Activated naive CD8-positive, alpha-beta T cell treated with anti-CD3 and anti-CD28 coated beads, Interleukin-2, amount 10 ng/mL, durations not matched to agents 7 days and 5 days (primary cell): ENCODE results near the gene CCNL2. TPM values are rescaled to one million over a fixed set of nuclear protein-coding genes. Genes with fewer than 3 reads are reported as not detected.
A peak's percentile ranks its signal among the peaks of the same experiment; 100 is the strongest.
"Not testable (repeated sequence)": the region's sequence is repeated elsewhere in the genome, so short reads cannot be mapped to it uniquely, and the experiment has no call there.

Experiments
- ATAC-seq: fragments of 150-1000 bp; cut with Tn5 transposase; one replicate; pipeline ENCODE4 v1.10.0; 2021; ENCODE audit warnings: low read depth, moderate library complexity
- POLR2A ChIA-PET: fragments of 350-600 bp; sonication (Branson Sonifier 250); formaldehyde crosslinking; loops from one replicate; lab custom pipeline; 2021; ENCODE audit warnings: antibody characterized with exemption; lab: Charles Lee
- DNase-seq: peaks from one replicate; pipeline ENCODE4 v3.0.0; 2021
- H3K27ac Mint-ChIP-seq: one replicate; pipeline ENCODE4 v1.8.0; 2022; ENCODE audit warnings: mild to moderate bottlenecking, mixed read lengths
- H3K27me3 Mint-ChIP-seq: one replicate; pipeline ENCODE4 v1.8.0; 2022; ENCODE audit warnings: mild to moderate bottlenecking, moderate library complexity, mixed read lengths
- H3K36me3 Mint-ChIP-seq: one replicate; pipeline ENCODE4 v1.8.0; 2021; ENCODE audit warnings: mild to moderate bottlenecking, mixed read lengths
- H3K4me1 Mint-ChIP-seq: one replicate; pipeline ENCODE4 v1.8.0; 2021; ENCODE audit warnings: mixed read lengths
- H3K4me3 Mint-ChIP-seq: one replicate; pipeline ENCODE4 v1.8.0; 2022; ENCODE audit warnings: mild to moderate bottlenecking, moderate library complexity, mixed read lengths
- H3K9me3 Mint-ChIP-seq: one replicate; pipeline ENCODE4 v1.8.0; 2021; ENCODE audit warnings: mixed read lengths
- total RNA-seq, 2 experiments: library from RNA; stranded (reverse); gene quantifications; one replicate each; pipeline ENCODE4 v1.2.3, GENCODE V29; 2021

The CCNL2 gene
- total RNA-seq, 2 experiments from 2014 or later: 201 to 211 TPM

DNA sequence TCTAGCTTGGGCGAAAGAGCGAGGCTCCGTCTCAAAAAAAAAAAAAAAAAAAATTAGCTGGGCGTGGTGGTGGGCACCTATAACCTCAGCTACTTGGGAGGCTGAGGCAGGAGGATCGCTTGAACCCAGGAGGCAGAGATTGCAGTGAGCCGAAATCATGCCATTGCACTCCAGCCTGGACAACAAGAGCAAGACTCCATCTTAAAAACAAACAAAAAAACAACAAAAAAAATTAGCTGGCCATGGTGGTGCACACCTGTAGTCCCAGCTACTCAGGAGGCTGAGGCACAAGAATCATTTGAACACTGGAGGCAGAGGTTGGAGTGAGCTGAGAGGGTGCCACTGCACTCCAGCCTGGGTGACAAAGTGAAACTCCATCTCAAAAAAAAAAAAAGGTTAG, 29.8 kb upstream of the CCNL2 start:
- H3K4me3 Mint-ChIP-seq, DNase-seq, H3K36me3 Mint-ChIP-seq, H3K9me3 Mint-ChIP-seq, H3K4me1 Mint-ChIP-seq, H3K27ac Mint-ChIP-seq, ATAC-seq, POLR2A ChIA-PET: not testable (repeated sequence)
- peaks cover 27% of the 10 kb centered on the region for H3K27me3 Mint-ChIP-seq

DNA sequence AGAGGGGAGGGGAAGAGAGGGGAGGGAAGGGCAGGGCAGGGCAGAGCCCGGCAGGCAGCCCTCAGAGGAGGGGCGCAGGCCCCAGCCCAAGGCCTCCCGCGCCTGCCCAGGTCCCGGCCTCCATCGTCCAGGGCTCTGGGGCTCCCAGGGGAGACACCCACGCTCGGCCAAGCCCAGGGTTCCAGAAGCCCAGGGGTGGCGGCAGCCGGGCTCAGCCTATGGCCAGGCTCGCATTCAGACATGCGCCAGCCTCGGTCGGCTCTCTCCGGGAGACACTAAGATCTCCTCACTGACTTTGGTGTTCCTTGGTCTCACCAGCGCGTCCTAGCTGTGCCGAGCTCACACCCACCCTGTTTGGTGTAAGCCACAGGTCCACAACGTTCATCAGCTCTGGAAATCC, 29.0 kb upstream of the CCNL2 start:
- POLR2A ChIA-PET: no interaction called here
- Mint-ChIP-seq H3K4me1 (peaks cover 3% of the 10 kb centered on the region), H3K9me3 (no peaks in the 10 kb centered on the region), H3K4me3 (no peak overlapping the region), H3K27ac (no peak overlapping the region), H3K27me3 (peaks cover 28% of the 10 kb centered on the region), H3K36me3 (no peaks in the 10 kb centered on the region)
- DNase-seq: no peak
- ATAC-seq: no peak

DNA sequence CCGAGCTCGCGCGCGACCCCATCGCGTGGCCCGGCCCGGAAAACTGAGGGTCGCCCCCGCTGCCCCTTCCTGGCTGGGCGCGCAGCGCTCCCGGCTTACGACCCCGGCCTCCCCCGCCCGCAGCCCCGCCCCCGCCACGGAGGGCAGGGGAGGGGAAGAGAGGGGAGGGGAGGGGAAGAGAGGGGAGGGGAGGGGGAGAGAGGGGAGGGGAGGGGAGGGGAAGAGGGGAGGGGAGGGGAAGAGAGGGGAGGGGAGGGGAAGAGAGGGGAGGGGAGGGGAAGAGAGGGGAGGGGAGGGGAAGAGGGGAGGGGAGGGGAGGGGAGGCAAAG, 28.6 kb upstream of the CCNL2 start:
- no peaks in the 10 kb centered on the region for H3K9me3 Mint-ChIP-seq
- DNase-seq: no peak
- H3K4me1 Mint-ChIP-seq: peaks cover 7% of the 10 kb centered on the region
- no peak overlapping the region for H3K27ac Mint-ChIP-seq
- no peak for ATAC-seq
- H3K4me3 Mint-ChIP-seq: no peak overlapping the region
- POLR2A ChIA-PET: no interaction called here
- no peaks in the 10 kb centered on the region for H3K36me3 Mint-ChIP-seq
- peaks cover 32% of the 10 kb centered on the region for H3K27me3 Mint-ChIP-seq

DNA sequence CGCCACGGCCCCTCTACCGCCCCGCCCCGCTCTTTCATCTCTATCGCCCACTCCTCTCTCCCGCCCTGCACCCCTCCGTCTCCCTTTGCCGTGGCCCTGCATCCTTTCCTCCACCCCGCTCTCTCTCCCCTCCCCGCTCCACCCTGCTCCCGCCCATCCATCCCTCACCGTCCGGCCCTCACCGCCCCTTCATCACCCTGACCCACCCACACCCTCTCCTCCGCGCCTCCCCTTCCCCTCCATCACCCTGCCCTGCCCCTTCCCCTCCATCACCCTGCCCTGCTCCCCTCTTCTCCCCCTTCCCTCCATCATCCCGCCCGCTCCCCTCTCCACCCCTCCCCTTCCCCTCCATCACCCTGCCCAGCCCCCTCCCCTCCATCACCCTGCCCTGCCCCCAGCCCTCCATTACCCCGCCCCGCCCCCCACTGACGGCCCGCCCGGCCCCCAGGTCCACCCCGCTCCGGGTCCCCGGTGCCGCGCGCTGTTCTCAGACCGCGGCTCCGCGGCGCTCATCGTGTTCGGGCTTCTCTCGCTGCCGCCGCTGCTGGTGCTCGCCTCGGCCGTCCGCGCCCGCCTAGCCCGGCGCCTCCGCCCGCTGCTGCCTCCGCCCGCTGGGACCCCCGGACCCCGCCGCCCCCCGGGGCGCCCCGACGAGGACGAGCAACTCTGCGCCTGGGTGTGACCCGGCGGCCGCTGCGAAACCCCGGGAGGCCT, 28.1 kb upstream of the CCNL2 start:
- no peak overlapping the region for H3K4me3 Mint-ChIP-seq
- POLR2A ChIA-PET: no interaction called here
- DNase-seq: no peak
- no peaks in the 10 kb centered on the region for H3K36me3 Mint-ChIP-seq
- H3K27ac Mint-ChIP-seq: no peak overlapping the region
- H3K9me3 Mint-ChIP-seq: no peaks in the 10 kb centered on the region
- peaks cover 33% of the 10 kb centered on the region for H3K27me3 Mint-ChIP-seq
- ATAC-seq: no peak
- peaks cover 10% of the 10 kb centered on the region for H3K4me1 Mint-ChIP-seq

DNA sequence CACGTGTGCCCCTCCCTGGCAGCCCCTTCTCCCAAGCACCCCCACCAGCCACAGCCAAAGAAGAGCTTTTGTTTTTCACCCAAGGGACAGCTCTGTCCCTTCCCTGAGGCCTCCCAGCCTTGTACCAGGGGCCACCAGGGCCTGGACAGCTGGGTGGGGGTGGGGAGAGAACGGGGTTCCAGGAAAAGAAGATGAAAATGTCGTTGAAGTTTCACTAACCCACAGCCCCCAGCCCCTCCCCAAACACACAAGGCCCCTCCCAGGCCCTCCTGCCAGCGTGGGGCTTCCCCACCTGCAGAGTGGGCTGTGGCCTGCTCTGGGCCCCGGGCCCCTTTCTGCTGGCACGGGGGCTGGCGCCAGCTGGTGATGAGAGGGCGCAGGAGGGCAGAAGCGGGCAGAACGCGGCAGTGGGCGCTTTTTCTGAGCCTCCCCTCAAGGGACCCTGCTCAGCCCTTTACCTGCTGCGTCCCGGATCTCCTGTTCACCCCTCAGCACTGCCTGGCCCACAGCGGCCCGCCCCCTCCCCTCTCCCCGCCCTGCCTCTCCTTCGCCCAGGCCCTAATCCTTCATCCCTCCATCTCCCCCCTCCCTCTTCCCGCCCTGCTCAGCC, 27.5 kb upstream of the CCNL2 start:
- Mint-ChIP-seq H3K27me3 (peaks cover 33% of the 10 kb centered on the region), H3K9me3 (no peaks in the 10 kb centered on the region), H3K27ac (peak overlapping the region; percentile 8), H3K4me1 (peaks cover 10% of the 10 kb centered on the region), H3K36me3 (no peaks in the 10 kb centered on the region), H3K4me3 (no peak overlapping the region)
- POLR2A ChIA-PET: interaction anchor here (0.6 kb wide), 1 partner anchor 15 kb away, joined by 4 read pairs; no protein-coding TSS in a partner anchor
- ATAC-seq (no peak), DNase-seq (peak; percentile 35)

DNA sequence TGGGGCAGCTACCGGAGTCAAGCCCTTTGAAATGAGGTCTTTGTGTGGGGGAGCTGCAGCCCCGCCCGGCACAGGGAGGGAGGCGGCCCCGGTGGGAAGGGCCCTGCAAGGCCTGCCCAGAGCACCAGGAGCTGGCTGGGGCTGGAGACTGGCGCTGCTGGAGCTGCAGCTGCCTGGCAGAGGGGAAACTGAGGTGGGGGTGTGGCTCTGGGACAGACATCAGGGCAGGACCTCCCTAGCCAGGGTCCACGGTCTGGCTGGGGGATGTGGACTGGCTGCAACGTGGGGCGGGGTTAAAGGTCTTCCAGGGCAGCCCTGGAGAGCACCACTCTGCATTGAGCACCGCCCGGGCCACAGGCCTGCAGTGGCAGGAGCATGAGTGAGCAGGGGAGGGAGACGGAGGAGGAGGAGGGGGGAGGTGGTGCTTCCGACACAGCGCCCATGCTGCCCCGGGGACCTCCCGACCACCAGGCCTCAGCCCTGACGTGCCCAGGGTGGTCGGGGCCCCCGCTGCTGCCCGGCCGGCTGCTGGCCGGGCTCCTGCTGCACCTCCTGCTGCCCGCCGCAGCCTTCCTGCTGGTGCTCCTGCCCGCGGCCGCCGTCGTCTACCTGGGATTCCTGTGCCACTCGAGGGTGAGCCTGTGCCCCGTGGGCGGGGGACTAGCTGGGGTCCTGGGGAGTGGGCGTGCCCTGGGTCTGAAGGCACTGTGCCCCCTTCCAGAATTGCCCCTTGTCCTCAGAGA, 26.8 kb upstream of the CCNL2 start:
- Mint-ChIP-seq H3K27ac (peak overlapping the region; percentile 8), H3K9me3 (no peaks in the 10 kb centered on the region), H3K27me3 (peaks cover 33% of the 10 kb centered on the region), H3K36me3 (no peaks in the 10 kb centered on the region), H3K4me3 (no peak overlapping the region), H3K4me1 (peaks cover 10% of the 10 kb centered on the region)
- POLR2A ChIA-PET: interaction anchor here (0.6 kb wide), 1 partner anchor 15 kb away, joined by 4 read pairs; no protein-coding TSS in a partner anchor
- peak; percentile 39 for DNase-seq
- no peak for ATAC-seq

DNA sequence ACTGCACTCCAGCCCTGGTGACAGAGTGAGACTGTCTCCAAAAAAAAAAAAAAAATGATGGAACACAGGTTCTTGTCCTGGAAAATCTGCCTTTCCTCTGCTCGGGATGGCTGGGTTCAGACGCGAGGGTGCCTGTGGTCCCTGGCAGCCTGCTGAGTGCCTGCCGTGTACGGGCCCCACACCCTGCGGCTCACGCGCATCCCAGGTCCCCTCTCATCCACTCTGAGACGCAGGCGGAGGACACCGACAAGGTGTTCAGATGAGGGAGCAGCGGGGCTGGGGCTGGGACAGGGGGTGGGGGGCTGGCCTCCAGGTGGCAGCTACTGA, 26.3 kb upstream of the CCNL2 start:
- DNase-seq: no peak
- no peak for ATAC-seq
- POLR2A ChIA-PET: interaction anchor here (0.7 kb wide), 1 partner anchor 189 kb away, joined by 3 read pairs; no protein-coding TSS in a partner anchor
- H3K4me3 Mint-ChIP-seq: no peak overlapping the region
- H3K27me3 Mint-ChIP-seq: peaks cover 36% of the 10 kb centered on the region
- no peaks in the 10 kb centered on the region for H3K36me3 Mint-ChIP-seq
- H3K9me3 Mint-ChIP-seq: no peaks in the 10 kb centered on the region
- no peak overlapping the region for H3K27ac Mint-ChIP-seq
- H3K4me1 Mint-ChIP-seq: peaks cover 10% of the 10 kb centered on the region

DNA sequence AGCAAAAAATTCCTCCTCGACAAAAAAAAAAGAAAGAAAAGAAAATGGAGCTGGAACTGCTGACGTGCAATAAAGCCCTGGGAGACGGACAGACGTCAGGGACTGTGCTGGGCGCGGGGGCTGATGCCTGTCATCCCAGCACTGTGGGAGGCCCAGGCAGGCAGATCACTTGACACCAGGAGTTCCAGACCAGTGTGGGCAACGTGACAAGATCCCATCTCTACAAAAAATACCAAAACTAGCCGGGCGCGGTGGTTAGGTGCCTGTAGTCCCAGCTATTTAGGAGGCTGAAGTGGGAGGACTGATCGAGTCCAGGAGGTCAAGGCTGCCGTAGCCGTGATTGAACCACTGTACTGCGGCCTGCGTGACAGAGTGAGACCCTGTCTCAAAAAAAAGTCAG, 25.6 kb upstream of the CCNL2 start:
- peaks cover 10% of the 10 kb centered on the region for H3K4me1 Mint-ChIP-seq
- no peak for ATAC-seq
- POLR2A ChIA-PET: interaction anchor here (0.7 to 1.8 kb wide), 2 partner anchors 17 to 188 kb away, joined by 3 to 5 read pairs; no protein-coding TSS in a partner anchor
- no peak for DNase-seq
- H3K27me3 Mint-ChIP-seq: peaks cover 34% of the 10 kb centered on the region
- H3K4me3 Mint-ChIP-seq: no peak overlapping the region
- no peak overlapping the region for H3K27ac Mint-ChIP-seq
- no peaks in the 10 kb centered on the region for H3K9me3 Mint-ChIP-seq
- H3K36me3 Mint-ChIP-seq: no peaks in the 10 kb centered on the region

DNA sequence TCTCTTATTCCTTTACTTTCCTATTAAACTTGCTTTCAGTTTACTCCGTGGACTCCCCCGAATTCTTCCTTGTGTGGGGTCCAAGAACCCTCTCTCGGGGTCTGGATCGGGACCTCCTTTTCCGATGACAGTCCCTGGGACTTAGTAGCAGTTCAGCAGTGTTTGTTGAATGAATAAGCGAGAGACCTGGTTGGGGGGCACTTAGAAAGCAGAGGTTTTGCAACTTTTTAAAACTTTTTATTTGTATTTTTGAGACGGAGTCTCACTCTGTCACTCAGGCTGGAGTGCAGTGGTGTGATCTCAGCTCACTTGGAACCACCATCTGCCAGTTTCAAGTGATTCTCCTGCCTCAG, 24.1 kb upstream of the CCNL2 start:
- DNase-seq (no peak), ATAC-seq (no peak)
- POLR2A ChIA-PET: interaction anchor here (0.6 to 1.8 kb wide), 2 partner anchors 16 to 596 kb away, joined by 3 to 5 read pairs; partner anchors contain the start of gene GABRD
- Mint-ChIP-seq H3K9me3 (no peaks in the 10 kb centered on the region), H3K4me1 (peaks cover 12% of the 10 kb centered on the region), H3K27ac (no peak overlapping the region), H3K36me3 (no peaks in the 10 kb centered on the region), H3K4me3 (no peak overlapping the region), H3K27me3 (peaks cover 21% of the 10 kb centered on the region)

DNA sequence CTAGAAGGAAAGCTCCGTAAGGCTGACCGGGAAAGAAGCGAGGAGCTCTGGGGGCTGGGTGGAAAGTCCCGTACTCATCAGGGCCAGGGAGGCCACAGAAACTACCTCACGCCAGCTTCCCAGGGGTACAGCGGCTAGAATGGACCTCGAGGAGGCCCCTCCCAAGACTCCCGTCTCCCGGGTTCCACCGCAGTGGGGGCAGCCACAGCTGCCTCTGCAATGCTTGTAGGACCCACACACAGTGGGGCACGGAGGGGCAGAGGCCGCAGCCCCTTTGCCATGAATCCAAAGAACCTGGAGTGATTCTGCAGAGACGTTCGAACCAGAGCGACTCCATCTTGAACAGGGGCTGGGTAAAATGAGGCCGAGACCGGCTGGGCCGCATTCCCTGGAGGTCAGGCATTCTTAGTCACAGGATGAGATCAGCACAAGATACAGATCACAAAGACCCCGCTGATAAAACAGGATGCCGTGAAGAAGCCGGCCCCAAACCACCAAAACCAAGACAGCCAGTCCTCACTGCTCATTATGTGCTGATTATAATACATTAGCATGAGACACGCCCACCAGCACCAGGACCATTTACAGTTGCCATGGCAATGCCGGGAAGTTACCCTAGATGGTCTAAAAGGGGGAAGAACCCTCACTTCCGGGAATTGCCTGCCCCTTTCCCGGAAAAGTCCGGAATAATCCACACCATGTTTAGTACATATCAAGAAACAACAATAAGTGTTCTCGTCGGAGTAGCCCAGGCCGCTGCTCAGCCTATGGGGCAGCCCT, 23.5 kb upstream of the CCNL2 start:
- Mint-ChIP-seq H3K9me3 (no peaks in the 10 kb centered on the region), H3K36me3 (no peaks in the 10 kb centered on the region), H3K27me3 (peaks cover 21% of the 10 kb centered on the region), H3K27ac (no peak overlapping the region), H3K4me1 (peaks cover 17% of the 10 kb centered on the region), H3K4me3 (no peak overlapping the region)
- POLR2A ChIA-PET: no interaction called here
- DNase-seq: no peak
- no peak for ATAC-seq

DNA sequence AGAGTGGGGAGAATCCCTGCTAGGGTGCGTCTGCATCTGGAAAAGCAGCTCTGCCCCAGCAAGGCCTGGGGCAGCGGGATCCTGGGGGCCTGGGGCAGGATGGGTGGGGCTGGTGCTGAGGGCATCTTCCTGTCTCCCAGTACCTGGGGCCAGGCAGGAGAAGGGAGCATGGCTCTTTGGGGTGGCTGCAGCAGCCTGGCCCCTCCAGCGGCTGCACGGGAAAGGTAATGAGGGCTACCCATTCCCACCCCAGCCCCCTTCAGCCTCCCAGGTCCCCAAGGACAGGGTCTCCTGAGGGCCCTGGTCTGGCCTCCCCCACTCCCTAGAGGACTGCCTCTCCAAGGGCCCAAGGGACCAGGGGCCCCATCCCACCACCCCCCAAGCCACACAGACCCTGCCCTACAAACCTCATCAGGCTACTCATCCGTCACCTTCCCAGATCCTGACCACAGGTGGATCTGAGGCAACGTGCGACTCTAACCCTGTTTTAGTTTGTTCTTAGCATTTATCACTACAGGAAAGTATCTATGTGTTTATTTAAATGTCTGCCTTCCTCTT, 22.9 kb upstream of the CCNL2 start:
- Mint-ChIP-seq H3K4me3 (no peak overlapping the region), H3K27ac (no peak overlapping the region), H3K4me1 (peaks cover 17% of the 10 kb centered on the region), H3K27me3 (peaks cover 21% of the 10 kb centered on the region), H3K36me3 (no peaks in the 10 kb centered on the region), H3K9me3 (no peaks in the 10 kb centered on the region)
- POLR2A ChIA-PET: no interaction called here
- ATAC-seq: no peak
- DNase-seq: no peak

DNA sequence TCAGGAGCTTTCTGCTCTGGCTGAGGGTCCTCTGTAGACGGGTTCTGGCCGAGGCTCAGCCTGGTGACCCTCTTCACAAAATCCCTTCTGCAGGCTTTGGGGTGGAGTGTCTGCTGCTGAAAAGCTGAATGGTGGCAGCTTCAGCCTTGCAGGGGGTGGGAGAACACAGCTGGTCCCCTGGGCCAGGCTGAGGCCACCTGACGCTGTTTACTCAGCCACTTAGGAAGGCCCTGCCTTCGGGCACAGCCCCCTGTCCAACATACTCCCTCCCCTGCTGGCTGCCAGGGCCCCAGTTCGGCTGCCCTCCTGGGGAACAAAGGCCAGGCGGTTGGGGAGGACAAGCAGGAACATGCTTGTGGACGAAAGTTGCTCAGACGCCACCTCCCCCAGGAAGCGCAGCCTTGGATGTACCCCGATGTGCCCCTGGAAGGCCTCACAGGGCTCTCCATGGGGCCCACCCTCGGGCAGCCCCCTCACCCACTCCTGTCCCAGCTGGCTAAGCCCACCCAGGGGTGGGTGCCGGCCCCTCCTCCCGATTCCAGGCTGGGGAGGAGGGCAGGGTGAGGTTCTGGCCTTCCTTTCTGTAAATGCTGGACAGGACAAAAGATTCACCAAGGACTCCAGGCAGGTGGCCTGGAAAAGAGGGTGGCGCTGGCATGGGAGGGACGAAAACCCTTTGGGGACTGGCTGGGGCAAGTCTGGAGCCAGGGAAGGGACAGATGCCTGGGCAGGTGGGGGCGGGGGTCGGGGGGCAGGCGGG, 22.2 kb upstream of the CCNL2 start, which contains the start of gene ANKRD65:
Gene ANKRD65 (minus strand): TSS at position 130 of the 760 bp plus-strand sequence. CDS start 271 bp downstream, outside the sequence.
- no peaks in the 10 kb centered on the region for H3K9me3 Mint-ChIP-seq
- no peak within 1 kb of the TSS for H3K4me3 Mint-ChIP-seq
- H3K36me3 Mint-ChIP-seq: no peaks in the 10 kb centered on the region
- POLR2A ChIA-PET: interaction anchor here (0.6 to 0.9 kb wide), 2 partner anchors 14 to 46 kb away, joined by 3 to 5 read pairs; partner anchors contain the start of genes AURKAIP1 and MRPL20
- no peak within 1 kb of the TSS for H3K27ac Mint-ChIP-seq
- DNase-seq: no peak
- peaks cover 17% of the 10 kb centered on the region for H3K4me1 Mint-ChIP-seq
- H3K27me3 Mint-ChIP-seq: peaks cover 19% of the 10 kb centered on the region
- no peak for ATAC-seq
